ENCODE measurements around the gene TMEM192.

The TMEM192 gene

DNA sequence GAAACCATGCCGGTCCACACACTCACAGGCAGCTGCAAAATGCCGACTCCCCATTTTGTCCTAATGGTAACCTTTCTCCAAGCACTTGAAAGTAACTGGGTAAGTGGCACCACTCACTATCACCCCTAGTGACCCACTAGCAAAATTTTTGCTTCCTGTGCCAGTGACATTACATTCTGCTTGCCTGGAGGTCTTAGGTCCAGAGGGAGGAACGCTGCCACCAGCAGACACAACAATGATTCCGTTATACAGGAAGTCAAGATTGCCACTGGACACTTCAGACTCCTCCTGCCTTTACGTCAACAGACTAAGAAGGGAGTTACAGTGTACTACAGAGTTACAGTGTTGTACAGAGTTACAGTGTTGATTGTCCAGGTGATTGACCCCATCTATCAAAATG is 11.8 kb upstream of the TMEM192 start:
- DNase-seq (ENCODE audit: low read depth), result no peak
- H3K4me3 ChIP-seq (ENCODE audit: low read depth, low read length), result no peak overlapping the region
- TF ChIP-seq CTCF (conservative IDR thresholded peaks at IDR 0.05; ENCODE audit: low read depth, low read length), result no peak

DNA sequence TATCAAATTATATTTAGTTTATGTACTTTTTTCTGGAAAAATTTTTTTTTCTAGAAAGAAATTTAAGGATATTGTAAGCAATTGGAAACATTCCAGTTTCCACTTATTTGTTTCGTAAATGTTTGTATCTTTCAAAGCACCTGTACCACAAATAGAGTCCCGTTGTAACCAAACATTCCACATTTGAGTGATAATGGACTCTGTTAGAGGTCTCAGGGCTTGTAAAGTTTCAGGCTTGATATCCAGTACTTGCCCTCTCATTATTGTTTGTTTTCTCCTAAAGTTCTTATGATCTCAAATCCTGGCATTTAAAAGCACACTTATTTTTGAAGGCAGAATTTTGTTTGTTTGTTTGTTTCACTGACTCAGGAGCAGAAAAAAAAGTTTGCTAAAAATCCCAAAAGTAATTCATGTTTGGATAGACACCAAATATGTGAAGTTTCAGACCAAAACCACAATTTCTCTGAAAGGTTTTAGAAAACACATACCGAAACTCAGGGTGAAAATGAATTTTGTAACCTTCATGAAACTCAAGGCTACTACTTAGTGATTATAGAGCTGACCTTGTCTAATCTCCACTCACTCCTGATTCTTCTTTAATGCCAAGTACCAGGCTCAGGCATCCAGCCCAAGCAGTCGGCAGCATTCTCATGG is 5.7 kb upstream of the TMEM192 start:
- DNase-seq (ENCODE audit: low read depth), result peak; percentile 13
- no peak for TF ChIP-seq CTCF (conservative IDR thresholded peaks at IDR 0.05; ENCODE audit: low read depth, low read length)
- no peak overlapping the region for H3K4me3 ChIP-seq (ENCODE audit: low read depth, low read length)

GRCh38 chr4:165115301-165115700 is 2.6 kb upstream of the TMEM192 start:
- DNase-seq (ENCODE audit: low read depth), result no peak
- no peak overlapping the region for H3K4me3 ChIP-seq (ENCODE audit: low read depth, low read length)
- TF ChIP-seq CTCF (conservative IDR thresholded peaks at IDR 0.05; ENCODE audit: low read depth, low read length), result no peak

DNA sequence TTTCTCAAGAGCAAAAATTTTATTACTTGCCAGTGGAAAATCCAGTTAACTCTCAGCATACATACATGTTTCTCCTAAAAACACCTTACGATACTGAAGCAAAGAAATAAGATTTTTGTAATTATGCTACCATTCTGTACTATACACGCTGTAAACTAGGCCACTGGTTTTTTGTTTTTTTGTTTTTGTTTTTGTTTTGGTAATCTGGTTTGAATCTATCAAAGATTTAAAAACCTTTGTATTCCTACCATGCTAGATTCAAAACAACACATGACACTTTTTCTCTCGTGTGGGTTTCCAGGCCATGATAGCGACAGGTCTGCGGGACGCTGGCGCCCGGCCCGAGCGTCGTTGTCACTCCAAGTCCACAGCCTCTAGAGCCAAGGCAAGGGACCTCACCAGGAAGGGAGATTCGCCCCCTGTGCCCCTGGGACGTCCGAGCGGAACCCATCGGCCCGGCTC is 723 bp downstream of the TMEM192 start:
- TF ChIP-seq CTCF (conservative IDR thresholded peaks at IDR 0.05; ENCODE audit: low read depth, low read length), result no peak
- H3K4me3 ChIP-seq (ENCODE audit: low read depth, low read length), result peak overlapping the region; percentile 95
- DNase-seq (ENCODE audit: low read depth), result no peak

DNA sequence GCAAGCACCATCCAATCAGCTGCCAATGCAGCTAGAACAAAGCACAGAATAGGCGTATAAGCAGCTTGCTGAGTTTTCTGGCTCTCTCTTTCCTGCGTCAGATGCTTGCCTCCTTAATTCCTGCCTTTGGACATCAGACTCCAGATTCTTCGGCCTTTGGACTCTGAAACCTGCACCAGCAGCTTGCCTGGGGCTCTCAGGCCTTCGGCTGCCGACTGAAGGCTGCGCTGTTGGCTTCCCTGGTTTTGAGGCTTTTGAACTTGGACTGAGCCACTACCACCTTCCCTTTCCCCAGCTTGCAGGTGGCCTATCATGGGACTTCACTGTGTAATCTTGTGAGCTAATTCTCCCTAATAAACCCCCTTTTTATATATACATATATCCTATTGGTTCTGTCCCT is 6.1 kb downstream of the TMEM192 start:
- no peak for TF ChIP-seq CTCF (conservative IDR thresholded peaks at IDR 0.05; ENCODE audit: low read depth, low read length)
- no peak for DNase-seq (ENCODE audit: low read depth)
- H3K4me3 ChIP-seq (ENCODE audit: low read depth, low read length), result no peak overlapping the region

GRCh38 chr4:165101641-165102040 is 11.0 kb downstream of the TMEM192 start:
- no peak overlapping the region for H3K4me3 ChIP-seq (ENCODE audit: low read depth, low read length)
- TF ChIP-seq CTCF (conservative IDR thresholded peaks at IDR 0.05; ENCODE audit: low read depth, low read length), result peak; percentile 7
- DNase-seq (ENCODE audit: low read depth), result peak; percentile 28

GRCh38 chr4:165096776-165097175 is 15.9 kb downstream of the TMEM192 start:
- peak; percentile 67 for TF ChIP-seq CTCF (conservative IDR thresholded peaks at IDR 0.05; ENCODE audit: low read depth, low read length)
- no peak overlapping the region for H3K4me3 ChIP-seq (ENCODE audit: low read depth, low read length)
- DNase-seq (ENCODE audit: low read depth), result peak; percentile 68
